Stimulated activated CD4-positive, alpha-beta T cell treated with anti-CD3 and anti-CD28 coated beads, Interleukin-12 subunit alpha, Interleukin-12 subunit beta, amount 100 ng/mL, for 24 hours (primary cell): ENCODE results near the gene MTF2.
"Not testable (repeated sequence)": the region's sequence is repeated elsewhere in the genome, so short reads cannot be mapped to it uniquely, and the experiment has no call there.

Source experiments
- DNase-seq, 2 experiments: peaks; one replicate each; pipeline ENCODE4 v3.0.0-alpha.2; 2020; ENCODE audit warnings: low read depth in 2 of 2

The MTF2 gene

DNA sequence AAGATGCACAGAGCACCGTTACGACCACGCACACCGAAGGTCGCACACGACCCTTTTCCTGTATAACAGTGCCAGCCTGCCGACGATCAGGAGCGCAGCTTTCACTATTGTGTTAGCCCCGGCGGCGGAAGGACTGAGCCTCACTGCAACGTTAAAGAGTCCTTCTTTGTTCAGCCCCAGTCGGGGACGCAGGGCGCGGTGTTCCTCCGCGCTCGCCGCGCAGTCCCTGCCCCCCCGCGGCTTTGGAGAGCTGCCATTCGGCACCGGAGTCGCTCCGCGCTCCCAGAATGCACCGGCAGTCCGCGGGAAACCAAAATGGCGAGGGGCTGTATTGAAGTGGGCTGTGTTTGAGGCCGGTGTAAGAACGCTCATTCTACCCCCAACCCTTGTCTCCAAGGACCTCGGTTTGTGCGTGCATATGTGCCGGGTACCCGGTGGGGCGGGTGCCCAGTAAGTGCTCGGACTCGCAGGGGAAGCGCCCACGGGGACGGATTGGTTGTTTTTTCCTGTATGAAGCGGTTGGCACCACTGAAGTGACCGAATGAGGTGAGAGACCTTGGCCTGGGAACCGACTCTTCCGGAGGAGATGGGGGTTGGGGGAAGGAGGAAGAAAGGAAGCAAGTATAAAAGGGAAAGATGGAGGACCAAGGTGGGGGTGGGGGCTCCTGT lies at the start of gene MTF2:
TSS of gene MTF2 (plus strand) at position 298 of the 669 bp plus-strand sequence. CDS start at position 542, 244 bp downstream.
- peak; percentile 91 to 94 for DNase-seq

DNA sequence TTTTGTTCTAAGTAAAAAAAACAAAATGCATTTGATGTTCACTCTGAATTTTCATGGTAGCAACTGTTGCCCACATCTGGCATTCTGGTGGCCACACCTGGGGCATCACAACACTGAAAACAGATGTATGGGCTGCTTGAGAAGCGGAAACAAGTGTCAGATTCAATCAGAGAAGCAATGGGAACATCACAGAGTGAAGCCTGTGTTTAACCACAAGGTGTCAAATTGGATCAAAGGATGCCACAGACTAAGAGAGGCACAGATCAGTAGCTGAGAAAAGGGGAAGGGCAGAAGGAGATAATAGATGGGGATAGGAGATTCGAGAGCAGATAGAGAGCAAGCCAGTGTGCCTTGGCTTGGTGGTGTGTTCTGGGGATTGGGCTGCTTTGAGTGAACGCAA lies 49.8 kb upstream of the MTF2 start:
- no peak for DNase-seq

GRCh38 chr1:93030191-93030590 lies 48.9 kb upstream of the MTF2 start:
- DNase-seq: not testable (repeated sequence)

DNA sequence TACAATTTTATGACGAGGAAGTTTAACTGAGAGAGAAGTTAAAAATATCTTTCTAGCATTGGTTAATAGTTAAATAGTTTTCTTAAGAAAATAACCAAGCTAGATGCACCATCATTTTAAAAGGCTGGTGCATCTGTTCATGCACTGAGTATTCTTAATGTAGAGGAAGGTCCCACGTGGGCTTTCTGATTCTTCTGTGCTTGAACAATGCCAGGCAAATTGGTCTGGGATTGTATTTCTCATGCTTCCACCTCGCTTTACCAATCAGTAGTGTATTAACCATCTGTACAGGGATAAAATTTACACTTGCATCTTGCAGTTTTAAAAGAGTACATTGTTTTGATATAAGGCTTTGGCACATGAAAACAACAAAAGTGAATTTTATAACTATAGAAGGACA lies 47.4 kb upstream of the MTF2 start:
- DNase-seq: no peak

GRCh38 chr1:93033029-93033428 lies 46.1 kb upstream of the MTF2 start:
- DNase-seq: no peak

DNA sequence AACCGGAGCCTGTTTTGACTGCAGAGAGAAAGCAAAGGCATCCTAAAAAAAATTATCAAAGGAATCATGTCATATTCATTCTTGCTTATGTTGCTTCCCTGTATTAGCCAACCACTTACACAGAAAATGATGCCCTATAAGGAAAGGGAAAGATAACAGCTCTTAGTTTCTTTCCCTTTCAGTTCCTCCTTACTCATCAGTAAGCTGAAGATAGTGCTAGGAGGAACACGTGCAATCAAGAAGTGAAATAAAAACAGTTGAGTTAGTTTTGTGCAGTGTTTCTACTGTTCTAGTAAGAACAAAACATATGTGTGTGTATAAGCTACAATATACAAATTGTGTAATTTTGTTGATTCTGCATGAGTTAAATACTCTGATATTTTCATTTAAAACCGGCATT lies 45.3 kb upstream of the MTF2 start:
- DNase-seq: no peak

DNA sequence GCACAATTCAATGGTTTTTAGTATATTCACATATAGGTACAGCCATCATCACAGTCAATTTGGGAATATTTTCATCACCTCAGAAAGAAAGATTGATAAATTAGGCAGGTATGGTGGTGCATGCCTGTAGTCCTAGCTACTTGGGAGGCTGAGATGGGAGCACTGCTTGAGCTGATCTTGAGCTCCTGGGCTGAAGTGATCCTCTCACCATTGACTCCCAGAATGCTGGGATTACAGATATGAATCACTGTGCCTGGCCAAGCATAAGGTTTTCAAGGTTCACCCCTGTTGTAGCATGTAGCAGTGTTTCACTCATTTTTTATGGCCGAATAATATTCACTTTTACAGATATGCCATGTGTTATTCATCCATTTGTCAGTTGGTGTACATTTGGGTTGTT lies 44.7 kb upstream of the MTF2 start:
- no peak for DNase-seq

GRCh38 chr1:93036672-93037071 lies 42.4 kb upstream of the MTF2 start:
- DNase-seq: no peak

- DNase-seq: no peak
These were observed 36.7 kb upstream of the MTF2 start for GRCh38 chr1:93042187-93043056.

DNA sequence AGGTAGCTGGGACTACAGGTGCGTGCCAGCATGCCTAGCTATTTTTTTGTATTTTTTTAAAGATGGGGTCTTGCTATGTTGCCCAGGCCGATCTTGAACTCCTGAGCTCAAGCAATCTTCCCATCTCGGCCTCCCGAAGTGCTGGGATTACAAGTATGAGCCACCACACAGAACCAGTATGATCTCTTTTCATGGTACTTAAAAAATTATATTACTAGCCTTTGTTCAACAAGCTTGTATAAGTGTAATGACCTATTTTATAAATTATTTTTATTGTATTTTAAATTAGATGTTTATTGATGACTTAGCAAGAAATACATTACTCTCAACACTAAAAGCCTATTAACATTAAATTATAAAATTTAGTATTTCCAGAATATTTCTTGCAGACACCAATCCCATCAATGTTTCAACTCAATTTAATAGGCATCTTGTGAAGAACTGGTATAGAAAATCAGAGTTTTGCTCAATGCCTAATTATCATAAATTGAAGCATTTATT lies 36.0 kb upstream of the MTF2 start:
- DNase-seq: no peak

GRCh38 chr1:93047618-93048017 lies 31.5 kb upstream of the MTF2 start:
- DNase-seq: no peak

DNA sequence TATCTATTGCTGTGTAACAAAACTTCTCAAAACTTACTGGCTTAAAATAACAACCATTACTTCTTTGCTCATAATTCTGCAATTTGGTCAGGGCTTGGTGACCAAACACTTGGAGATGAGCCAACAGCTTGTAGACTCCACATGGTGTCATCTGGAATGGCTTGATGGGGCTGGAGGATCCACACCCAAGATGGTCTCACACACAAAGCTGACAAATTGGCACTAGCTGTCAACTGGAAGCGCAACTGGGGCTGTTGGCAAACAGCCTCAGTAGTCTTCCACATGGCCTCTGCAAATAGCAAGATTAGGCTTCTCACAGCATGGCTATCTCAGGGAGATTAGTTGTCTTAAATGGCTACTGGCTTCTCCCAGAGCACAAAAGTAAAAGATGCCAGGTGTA lies 27.1 kb upstream of the MTF2 start:
- DNase-seq: no peak

GRCh38 chr1:93056214-93056613 lies 22.9 kb upstream of the MTF2 start:
- no peak for DNase-seq

DNA sequence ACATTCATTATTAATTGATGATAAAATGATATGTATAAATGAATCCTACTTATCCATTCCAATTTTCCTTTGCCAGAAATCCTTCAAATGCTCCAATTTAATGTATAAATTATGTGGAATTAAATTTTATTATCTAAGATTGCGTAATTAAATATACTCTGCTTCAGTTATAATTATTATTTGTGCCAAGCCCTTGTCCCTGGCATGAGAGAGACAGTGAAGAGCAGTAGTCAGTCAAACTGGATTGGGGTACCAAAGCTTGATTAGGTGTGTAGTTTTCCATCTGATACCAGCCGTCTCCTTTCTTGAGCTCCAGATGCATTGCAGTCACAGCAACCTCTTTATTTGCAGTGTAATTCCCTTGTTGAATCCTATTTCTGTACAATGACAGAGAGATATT lies 22.4 kb upstream of the MTF2 start:
- no peak for DNase-seq

GRCh38 chr1:93061895-93062792 lies 16.9 kb upstream of the MTF2 start:
- DNase-seq: no peak

DNA sequence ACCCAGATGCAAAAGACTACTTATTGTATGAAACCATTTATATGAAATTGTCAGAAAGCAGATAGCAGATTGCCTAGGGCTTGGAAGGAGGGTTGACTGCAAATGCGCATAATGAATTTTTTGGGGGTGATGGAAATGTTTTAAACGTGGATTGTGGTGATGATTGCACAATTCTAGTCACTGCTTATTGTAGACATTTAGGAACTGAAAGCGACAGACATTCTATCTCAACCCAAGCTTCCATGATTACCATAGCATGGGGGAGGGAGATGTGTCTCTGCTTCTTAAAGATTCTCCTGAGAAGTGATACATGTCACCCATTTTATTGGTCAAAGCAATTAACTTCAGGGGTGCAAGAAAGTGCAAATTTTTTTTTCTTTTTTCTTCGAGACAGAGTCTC lies 2.8 kb upstream of the MTF2 start:
- DNase-seq: no peak

GRCh38 chr1:93078203-93078602 lies 880 bp upstream of the MTF2 start:
- no peak for DNase-seq

GRCh38 chr1:93078638-93078985 lies 471 bp upstream of the MTF2 start:
- no peak for DNase-seq

GRCh38 chr1:93079685-93080141 lies 630 bp downstream of the MTF2 start:
- peak; percentile 11 to 20 for DNase-seq

GRCh38 chr1:93080179-93080823 lies 1.2 kb downstream of the MTF2 start:
- no peak for DNase-seq

- no peak for DNase-seq
These were observed 2.6 kb downstream of the MTF2 start for GRCh38 chr1:93081716-93082115.
